ENCODE measurements around the gene MVD.
A peak's percentile ranks its signal among the peaks of the same experiment; 100 is the strongest.

MVD gene, protein sequence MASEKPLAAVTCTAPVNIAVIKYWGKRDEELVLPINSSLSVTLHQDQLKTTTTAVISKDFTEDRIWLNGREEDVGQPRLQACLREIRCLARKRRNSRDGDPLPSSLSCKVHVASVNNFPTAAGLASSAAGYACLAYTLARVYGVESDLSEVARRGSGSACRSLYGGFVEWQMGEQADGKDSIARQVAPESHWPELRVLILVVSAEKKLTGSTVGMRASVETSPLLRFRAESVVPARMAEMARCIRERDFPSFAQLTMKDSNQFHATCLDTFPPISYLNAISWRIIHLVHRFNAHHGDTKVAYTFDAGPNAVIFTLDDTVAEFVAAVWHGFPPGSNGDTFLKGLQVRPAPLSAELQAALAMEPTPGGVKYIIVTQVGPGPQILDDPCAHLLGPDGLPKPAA

DNA sequence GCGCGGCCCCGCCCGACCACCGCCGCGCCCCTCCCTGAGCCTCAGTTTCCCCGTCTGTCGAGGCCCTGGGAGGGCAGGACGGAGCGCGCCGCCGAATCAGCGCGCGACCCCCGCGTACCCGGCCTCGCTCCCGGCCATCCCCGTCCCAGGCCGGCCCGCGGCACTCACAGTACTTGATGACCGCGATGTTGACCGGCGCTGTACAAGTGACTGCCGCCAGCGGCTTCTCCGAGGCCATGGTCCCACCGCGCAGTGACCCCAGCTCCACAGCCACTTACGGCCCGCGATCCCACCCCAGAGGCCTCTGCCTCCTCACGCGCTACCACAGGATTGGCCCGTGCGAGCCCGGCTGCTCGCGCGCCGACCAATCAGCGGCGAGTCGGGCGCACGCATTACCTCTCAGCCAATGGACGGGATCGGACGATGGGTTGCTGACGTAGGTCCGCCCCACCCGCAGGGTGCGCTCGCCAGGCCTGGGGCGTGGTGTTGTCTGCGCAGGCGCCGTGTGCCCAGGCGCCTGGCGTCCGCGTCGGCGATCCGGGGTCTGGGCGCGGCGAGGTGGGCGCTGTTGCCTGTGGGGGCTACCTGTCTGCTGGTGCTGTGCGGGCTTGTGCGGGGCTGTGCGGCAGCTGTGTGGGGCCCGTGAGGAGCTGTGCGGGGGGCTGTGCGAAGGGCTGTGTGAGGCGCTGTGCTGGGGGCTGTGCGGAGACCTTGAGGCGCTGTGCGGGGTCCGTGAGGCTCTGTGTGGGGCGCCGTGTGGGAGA, at the start of gene MVD:
MVD (minus strand) TSS at position 249 of the 764 bp plus-strand sequence; CDS start at position 238, 11 bp downstream.
- DNase-seq: peak; percentile 95

DNA sequence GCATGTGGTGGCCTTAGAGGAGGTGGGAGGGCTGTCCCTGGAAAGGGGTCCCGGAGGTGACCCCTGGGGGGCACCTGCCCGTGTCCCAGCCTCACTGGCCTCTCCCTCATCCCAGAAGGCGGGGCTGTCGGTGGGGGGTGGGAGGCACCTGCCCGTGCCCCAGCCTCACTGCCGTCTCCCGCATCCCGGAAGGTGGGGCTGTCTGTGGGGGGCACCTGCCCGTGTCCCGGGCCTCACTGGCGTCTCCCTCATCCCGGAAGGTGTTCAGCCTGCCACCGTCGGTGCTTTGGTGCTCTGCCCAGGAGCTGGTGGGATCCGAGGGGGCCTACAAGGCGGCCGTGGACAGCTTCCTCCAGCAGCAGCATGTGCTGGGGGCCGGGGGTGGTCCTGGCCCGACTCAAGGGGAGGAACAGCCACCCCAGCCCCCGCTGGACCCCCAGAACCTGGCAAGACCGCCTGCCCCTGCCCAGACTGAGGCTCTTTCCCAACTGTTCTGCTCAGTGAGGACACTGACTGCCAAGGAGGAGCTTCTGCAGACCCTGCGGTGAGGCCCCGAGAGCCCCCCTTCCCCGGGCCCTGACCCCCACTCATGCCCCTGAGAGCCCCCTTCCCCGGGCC, 49.6 kb upstream of the MVD start:
- DNase-seq: no peak

DNA sequence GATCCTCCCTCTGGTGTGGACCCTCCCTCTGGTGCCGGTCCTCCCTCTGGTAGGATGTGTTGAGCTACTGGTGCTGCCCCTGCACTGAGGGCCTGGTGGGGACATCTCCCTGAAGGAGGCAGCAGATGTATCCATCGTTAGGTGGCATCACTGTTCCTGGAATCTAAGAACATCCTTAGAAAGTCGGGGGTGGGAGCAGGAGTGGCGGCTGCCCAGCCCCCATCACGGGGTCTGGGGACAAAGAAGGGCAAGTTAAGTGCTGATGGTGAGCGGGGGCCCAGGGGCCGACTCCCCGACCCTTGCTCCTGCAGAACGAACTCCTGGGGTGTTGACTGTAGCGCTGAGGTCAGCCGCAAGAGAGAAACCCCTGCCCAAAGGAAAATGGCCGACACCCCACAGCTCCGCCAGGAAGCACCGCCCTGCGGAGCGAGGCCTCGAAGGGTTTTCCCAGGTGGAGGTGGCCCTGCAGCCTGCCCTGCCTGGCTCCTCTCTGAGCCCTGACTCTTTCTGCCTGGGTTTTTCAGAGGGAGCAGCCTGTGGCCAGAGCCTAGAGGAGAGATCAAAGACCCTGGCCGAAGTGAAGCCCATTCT, 49.0 kb upstream of the MVD start:
- DNase-seq: no peak

DNA sequence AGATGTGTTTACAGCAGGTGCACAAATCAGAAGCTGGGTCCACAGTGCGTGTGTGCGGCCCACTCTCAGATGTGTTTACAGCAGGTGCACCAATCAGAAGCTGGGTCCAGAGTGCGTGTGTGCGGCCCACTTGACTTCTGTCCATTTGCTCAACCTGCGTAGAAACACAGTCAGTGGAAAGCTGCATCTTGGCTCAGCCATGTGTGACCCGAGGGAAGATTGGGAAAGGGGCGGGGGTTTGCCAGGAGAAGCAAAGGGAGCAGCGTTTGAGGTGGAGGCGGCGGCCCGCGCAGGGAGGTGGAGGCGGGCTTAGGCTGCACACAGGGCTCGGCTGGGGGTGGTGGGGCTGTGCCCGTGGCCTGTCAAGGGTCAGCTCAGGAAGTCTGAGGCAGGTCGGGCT, 47.7 kb upstream of the MVD start:
- DNase-seq: no peak

DNA sequence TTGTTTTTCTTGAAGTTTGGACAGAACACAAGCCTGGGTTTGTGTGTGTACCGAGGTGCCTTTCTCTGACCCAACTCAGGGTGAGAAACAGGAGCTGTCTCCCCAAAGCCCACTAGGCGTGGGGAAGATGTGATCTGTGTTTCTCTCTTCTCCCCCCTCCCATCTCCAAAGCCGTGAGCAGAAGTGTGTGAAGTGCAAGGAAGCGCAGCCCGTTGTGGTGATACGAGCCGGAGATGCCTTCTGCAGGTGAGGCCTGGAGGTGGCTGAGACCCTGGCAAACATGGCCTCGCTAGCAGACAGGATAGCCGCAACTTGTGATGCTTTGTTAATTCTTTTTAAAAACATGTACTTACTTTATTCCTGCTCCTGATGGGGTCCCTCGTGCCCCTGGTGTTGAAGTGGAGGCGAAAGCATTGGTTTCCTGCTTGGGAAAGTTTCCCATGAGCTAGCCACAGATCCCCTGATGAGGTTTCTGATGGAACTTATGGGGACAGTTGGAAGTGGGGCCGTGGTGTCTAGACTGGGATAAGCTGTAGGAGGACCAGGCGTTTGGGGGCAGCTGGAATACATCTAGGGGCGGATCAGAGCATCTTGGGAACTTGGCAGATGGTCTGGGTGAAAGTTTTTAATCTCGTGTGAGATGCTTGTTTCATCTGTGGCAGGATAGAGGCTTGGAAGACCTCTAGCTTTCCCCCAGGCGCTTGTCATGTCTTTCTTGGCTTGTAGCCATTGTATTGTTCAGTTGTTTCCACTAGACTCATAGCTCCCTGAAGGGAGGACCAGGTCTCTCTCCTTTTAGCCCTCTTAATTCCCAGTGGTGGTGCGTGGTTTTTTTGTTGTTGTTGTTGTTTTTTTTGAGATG, 44.3 kb upstream of the MVD start:
- DNase-seq: no peak

DNA sequence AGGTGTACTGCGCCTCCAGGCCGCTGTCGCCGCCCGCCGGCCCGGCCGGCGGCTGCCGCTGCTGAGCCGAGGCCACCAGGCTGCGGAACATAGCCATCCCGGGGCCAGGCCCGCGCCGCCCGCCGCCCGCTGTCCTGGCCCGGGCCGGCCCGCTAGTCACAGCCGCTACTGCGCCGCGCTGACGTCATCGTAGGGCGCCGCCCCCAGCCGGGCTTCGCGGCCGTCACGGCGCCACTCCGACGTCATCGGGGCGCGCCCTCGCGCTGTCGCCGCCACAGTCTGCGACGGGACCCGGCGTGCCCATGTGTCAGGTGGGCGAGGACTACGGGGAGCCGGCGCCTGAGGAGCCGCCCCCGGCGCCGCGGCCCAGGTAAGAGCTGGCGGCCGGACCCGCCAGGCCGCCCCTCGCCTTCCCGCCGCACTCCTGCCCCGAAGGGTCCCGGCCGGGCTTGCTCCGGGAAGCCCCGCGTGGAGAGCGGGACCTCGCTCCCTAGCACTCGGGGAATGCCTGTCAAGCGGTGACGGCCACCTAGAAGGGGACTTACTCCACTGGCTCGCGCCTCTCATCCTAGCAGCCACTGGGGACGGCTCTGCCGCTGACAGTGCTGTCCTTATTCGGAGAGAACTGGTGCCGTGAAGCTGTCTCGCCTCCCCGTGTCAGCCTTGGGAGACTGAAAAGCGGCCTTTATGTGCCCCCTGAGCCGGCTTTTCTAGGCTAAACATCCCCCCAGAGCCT, 43.5 kb upstream of the MVD start, which contains the start of the genes CTU2 and RNF166:
CTU2 (plus strand) TSS at position 275 of the 736 bp plus-strand sequence; CDS start at position 303, 28 bp downstream.
RNF166 (minus strand) TSS at position 180 of the 736 bp plus-strand sequence; CDS start at position 97, 83 bp downstream.
- peak; percentile 65 for DNase-seq

DNA sequence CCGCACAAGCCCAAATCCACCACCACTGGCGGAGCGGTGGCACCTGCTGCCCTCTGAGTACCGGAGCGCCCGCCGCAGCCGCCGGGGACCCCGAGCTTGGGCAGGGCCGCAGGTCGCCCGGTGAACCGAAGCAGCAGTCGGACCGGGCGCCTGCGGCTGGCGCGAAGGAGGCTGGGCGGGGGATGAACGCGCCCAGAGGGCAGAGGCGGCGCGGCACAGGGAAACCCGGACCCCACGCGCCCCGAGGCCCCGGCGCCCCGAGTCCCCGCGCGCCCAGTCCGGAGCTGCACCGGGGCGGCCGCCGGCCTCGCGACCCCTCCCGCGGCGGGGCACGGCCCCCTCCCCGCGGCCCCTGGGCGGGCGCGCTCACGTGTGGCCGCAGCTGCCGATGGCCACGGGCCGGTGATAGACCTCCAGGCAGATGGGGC, 42.9 kb upstream of the MVD start:
- no peak for DNase-seq

DNA sequence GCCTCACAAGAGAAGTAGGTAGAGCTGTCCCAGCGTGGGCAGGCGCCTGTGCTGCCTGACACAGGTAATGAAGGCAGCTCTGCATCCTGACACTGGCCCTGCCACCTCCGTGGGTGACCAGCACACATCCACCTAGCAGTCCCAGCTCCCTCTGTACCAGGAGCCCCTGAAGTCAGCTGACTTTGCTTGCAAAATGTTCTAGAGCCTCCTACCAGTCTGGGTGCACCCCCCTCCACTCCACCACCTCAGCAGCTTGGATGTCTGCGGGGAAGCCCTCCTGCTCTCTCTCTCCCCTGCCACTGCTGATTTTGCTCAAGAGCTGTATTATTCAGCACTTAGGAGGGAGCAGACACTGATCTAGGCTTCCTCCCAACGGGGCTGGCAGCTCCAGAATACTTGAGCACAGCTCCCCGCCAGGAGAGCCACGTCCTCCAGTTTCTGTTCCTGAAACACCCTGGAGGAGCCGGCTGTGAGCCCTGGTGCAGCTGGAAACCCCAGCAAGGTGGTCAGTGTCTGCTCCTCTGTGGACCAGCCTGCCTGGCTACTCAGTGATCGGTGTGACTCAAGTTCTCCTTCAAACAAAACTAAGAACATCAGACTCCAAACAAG, 42.3 kb upstream of the MVD start:
- DNase-seq: no peak

DNA sequence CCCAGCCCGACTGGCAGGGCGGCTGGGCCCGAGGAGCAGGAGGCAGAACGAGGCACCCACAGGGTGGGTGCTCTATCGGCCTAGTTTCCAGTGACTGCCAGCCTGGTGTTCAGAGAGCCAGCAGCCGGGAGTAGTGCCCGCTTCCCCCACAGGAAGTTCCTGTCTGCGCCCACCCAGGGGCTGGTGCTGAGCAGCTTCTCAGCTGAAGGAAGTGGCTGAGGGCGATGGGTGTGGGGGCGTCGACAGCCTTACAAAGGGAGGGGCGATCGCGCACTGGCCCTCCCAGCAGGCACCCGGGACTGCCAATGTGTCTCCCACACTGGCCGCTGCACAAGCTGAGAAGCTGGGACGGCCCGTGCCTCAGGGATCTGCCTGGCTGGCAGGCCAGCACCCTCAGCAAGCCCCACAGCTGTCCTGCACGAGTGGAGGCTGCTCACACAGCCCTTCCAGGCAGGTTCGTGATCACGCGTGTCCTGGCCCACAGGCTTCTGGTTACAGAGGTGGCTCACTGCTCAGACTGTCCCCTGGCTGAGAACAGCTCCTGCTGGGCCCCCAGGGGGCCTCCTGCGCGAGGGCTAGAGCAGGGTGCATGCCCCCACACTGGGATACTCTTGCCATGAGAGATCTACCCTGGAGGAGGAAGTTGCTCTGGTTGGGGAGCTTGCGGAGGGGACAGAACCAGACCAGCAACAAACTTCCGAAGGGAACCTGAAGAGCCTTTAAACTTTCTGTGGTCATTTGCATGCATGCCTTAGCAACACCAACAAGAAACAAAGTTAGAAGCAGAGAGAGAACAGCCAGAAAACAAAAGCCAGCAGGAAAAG, 40.8 kb upstream of the MVD start:
- DNase-seq: no peak

DNA sequence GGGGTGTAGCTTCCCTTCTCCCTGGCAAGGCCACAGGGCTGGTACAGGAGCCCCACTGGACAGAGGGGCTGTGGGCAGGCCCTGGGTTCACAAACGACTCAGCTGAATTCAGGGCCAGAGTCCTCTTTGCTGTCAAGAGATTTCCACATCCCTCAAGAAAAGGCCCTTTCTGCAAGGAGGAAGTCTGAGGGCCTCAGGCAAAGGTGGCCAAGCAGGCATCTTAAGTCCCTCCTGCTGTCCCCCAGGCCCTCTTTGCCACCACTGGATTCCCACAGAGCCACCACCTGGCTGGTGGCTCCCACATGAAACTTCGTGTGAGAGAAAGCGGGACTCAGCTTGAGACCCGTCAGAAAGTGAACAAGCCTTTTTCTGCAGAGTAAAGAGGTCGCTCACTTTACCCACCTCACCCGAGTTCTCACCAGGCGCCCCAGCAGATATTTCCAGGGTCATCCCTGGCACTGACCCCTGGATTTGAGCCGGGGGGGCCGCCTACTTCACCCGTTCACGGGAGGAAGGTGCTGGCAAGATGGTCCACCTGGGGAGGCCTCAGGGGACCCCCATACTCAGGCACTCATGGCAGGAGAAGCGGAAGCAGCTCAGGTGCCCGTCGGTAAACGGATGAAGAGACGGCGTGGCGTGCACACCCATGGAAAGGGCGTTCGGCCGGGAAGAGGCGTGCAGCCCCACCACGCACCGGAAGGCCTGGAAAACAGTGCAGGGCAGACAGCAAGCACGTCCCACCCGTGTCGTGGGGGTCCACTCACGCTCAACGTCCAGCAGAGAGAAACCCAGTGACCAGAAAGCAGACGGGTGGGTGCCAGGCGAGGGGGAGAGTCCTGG, 39.7 kb upstream of the MVD start:
- DNase-seq: no peak

DNA sequence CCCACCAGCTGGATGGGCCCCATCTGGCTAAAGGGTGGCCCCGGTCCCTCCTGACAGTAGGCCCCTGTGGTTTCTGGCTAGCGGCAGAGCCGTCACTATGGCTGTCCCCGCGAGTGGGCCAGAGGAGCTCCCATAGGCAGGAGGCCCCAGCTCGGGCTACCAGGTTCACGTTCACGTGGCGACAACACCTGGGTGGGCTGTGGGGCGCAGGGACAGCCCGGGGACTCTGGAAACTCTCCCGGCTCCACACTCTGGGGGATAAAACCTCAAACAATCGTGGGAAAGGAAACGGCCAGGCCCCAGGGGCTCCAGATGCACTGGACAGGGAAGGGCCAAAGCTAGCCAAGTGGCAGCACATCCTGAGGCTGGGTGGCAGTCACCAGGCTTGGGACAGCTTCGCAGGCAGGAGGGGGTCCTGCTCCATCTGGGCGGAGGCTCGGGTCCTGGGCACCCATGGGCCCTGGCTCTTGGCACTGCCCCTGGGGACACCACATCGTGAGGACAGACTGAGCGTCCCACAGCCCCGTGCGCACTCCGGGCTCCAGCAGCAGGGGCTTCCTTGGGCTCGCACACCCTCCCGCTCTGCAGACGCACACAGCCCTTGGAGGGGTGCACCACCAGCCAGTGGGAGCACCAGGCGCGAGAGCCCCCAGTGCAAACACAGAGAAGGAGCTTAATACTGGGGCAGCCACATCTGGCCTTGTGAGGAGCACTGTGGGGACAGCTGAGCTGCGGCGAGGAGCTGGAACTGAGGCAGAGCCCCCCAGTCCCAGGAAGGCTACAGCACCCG, 38.9 kb upstream of the MVD start:
- no peak for DNase-seq

DNA sequence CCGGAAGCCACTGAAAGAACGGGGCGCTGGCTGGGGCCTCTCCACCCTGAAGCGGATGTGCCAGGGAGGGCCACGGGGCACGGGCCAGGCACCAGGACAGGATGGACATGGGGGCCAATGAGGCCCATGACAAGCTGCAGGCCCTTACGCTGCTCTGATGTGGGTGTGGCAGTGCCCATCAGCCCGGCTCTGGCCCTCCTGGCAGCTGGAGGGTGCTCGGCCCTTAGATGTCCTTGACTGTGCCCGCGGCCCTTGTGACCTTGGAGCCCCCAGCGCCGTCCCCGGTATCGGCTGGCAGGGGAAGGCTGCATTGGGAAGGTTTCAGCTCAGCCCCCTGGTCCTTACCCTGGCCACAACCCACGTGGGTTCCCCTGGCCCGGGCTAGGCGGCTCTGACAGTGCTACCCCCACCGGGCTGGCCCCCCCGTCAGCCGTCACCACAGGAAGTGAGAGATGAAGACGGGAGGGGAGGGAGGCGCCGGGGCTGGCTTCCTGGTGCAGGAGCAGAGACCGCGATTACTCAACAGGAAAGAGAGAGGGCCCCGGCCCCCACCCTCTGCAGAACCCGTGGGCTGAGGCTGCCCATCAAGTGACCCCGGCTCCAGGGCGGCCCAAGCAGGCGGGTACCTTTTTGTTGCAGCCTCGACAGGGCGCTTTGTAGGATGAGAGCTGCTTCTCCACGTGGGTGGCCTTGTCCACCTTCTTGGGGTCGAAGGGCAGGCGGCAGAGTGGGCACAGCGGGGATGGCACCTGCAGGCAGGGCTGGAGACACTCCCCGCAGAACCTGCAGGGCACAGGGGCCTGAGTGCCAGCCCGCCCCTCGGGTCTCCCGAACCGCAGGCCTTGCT, 38.0 kb upstream of the MVD start:
- no peak for DNase-seq

DNA sequence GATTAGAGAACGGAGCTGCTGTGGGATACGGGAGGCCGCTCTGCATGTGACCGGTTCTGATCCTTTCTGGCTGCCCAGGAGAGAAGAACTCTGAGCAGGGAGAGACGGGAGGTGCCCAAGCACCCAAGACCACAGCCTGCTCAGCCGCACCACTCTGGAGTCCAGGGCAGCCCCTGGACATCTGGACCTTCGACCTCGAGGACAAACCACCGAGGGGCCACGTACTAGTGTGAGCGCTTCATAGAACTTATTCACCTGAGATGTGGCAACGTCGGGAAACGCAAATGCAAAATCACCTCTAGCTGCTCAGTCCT, 37.4 kb upstream of the MVD start:
- no peak for DNase-seq

DNA sequence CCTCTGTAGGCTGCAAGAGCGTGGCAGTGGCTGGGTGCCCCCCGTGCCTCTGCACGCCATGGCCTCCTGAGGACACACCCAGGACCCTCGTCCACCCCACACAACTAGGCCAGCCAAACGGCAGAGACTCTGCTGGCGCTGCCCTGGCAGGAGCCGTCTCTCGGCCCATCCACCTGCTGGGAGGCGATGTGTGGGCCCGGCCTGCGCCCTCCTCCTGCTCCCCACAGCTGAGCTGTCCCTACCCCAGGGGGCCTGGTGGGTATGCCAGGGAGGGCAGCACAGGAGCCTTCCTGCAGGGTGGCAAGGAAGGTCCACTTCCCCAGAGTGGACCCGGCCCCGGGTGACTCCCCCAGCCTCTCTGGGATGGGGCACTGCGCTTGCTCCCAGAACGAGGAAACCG, 36.3 kb upstream of the MVD start:
- no peak for DNase-seq

DNA sequence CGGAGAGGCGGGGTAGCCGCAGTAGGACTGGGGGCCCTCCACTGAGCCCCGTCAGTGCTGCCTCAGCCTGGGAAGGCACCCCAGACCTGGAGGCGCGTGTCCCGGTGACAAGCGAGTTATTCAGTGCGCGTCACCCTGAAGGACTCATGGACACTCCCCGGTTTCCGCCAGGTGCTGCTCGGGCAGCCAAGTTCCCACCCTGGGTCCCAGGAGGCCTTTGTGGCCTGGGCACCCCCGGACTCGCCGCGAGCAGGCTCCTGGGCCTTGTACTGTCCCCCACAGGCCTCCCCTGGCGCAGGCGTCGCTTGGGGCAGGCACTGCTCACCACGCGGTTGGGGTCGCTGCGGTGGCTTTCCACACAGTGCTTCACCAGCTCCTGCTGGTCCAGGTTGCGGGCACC, 35.8 kb upstream of the MVD start:
- no peak for DNase-seq

DNA sequence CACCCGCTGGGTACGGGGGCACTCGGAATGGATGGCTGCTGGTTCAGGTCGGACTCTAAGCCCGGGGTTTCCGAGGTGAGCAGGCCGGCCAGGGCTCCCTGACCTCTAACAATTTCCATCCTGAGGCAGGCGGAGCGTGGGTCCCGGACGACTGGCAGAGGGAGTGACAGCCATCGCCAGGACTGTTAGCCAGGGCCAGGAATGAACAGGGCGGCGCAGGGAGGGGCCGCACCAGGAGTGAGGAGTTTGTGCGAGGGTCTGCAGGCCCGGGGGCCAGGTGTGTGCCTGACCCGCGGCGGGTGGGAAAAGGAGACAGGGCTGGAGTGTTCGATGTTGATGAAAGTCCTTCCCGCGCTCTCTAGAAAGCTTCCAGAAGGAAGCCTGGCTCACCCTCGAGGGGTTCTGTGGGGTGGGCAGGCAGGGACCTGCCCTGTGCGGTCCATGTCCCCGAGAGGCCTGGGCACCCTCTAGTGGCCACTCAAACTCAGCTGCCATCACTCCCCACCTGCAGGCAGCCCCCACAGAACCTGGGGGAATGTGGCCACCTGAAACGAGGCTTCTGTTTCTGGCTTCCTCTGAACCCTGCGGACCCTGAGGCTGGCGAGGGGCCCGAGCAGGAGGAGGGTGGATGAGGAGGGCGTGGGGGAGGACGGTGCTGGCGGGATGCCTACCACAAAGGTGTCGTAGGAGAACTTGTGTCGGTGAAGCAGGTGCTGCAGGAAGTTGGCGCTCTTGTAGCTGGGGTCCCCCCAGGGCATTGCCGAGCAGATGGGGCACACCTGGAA, 35.1 kb upstream of the MVD start:
- DNase-seq: no peak

Measured in SHP77 treated with DMSO at 0.1 percent for 48 hours (cell line).